ENCODE measurements around the gene SRL.

GRCh38 chr16:4205971-4206370, 35.9 kb downstream of the SRL start:
- TF ChIP-seq GATA3 (IDR thresholded peaks at IDR 0.05; ENCODE audit: low read depth, low read length), result no peak
- no peak for TF ChIP-seq GATA2 (IDR thresholded peaks at IDR 0.05; ENCODE audit: low read depth, low read length)

Data from SH-SY5Y (cell line).